DOHH2 (cell line): ENCODE data around the gene FASTKD2.

Source experiments
- H3F3A ChIP-seq: fragments of 200-600 bp; sonication (generic), shearing (Covaris generic); 2 replicates; pipeline ENCODE4 v1.6.0; 2016; ENCODE audit warnings: antibody characterized with exemption, mild to moderate bottlenecking; ENCODE audit not compliant: control insufficient read depth, insufficient read depth
- H3K27ac ChIP-seq: fragments of 200-600 bp; sonication (generic); 2 replicates; pipeline ENCODE4 v1.5.1; 2014; ENCODE audit warnings: low read depth, mild to moderate bottlenecking, low read length, moderate library complexity
- H3K27me3 ChIP-seq: fragments of 200-600 bp; sonication (generic); 2 replicates; pipeline ENCODE4 v1.6.1; 2014; ENCODE audit warnings: mild to moderate bottlenecking, low read length, mixed read lengths; ENCODE audit not compliant: control insufficient read depth
- H3K36me3 ChIP-seq: fragments of 200-600 bp; sonication (generic); 2 replicates; pipeline ENCODE4 v1.6.1; 2014; ENCODE audit warnings: mild to moderate bottlenecking, low read length, moderate library complexity, mixed read lengths; ENCODE audit not compliant: control insufficient read depth
- H3K4me1 ChIP-seq: fragments of 200-600 bp; sonication (generic); 2 replicates; pipeline ENCODE4 v1.6.1; 2014; ENCODE audit warnings: mild to moderate bottlenecking, low read length, mixed read lengths; ENCODE audit not compliant: control insufficient read depth
- H3K4me2 ChIP-seq: fragments of 200-600 bp; sonication (generic); 2 replicates; pipeline ENCODE4 v1.6.0; 2014; ENCODE audit warnings: mild to moderate bottlenecking, low read length, moderate library complexity
- H3K4me3 ChIP-seq: fragments of 200-600 bp; sonication (generic); 2 replicates; pipeline ENCODE4 v1.5.1; 2014; ENCODE audit warnings: mild to moderate bottlenecking, low read length, mixed read lengths
- H3K79me2 ChIP-seq: fragments of 200-600 bp; sonication (generic); 2 replicates; pipeline ENCODE4 v1.6.1; 2014; ENCODE audit warnings: mild to moderate bottlenecking, low read length, mixed read lengths; ENCODE audit not compliant: control insufficient read depth
- H3K9me2 ChIP-seq: fragments of 200-600 bp; sonication (generic); replicated peaks from 2 replicates; pipeline ENCODE4 v1.6.1; 2014; ENCODE audit warnings: mild to moderate bottlenecking, low read length, mixed read lengths; ENCODE audit not compliant: control insufficient read depth
- H3K9me3 ChIP-seq: fragments of 200-600 bp; sonication (generic); 2 replicates; pipeline ENCODE4 v1.6.1; 2014; ENCODE audit warnings: antibody characterized with exemption, low read length, mixed read lengths; ENCODE audit not compliant: control insufficient read depth, insufficient read depth
- H4K20me1 ChIP-seq: fragments of 200-600 bp; sonication (generic); 2 replicates; pipeline ENCODE4 v1.6.0; 2014; ENCODE audit warnings: low read depth, mild to moderate bottlenecking, antibody characterized with exemption, low read length, moderate library complexity; ENCODE audit not compliant: control insufficient read depth, insufficient read depth
- CTCF ChIP-seq: fragments of 200-600 bp; sonication (generic); IDR thresholded peaks from one replicate; pipeline ENCODE4 v1.5.1; 2014; ENCODE audit warnings: antibody characterized with exemption, mild to moderate bottlenecking, low read depth, low read length; ENCODE audit not compliant: poor library complexity, severe bottlenecking
- EZH2phosphoT487 ChIP-seq: fragments of 200-600 bp; sonication (generic); IDR thresholded peaks from 2 replicates; pipeline ENCODE4 v1.6.1; 2017; ENCODE audit warnings: borderline replicate concordance, mild to moderate bottlenecking, antibody characterized with exemption, low read length, moderate library complexity, mixed read lengths

Gene FASTKD2

GRCh38 chr2:206801418-206802189 lies 36.2 kb downstream of the FASTKD2 start:
- 0 out of 2 replicates have a peak, but pooled peaks cover 3% of the 10 kb centered on the region for H3K4me1 ChIP-seq
- H3K27me3 ChIP-seq = no peaks in the 10 kb centered on the region
- no peak overlapping the region for H3K4me2 ChIP-seq
- no peak overlapping the region for H3K4me3 ChIP-seq
- H3K9me3 ChIP-seq = no peaks in the 10 kb centered on the region
- no peak overlapping the region for H3K27ac ChIP-seq
- H3F3A ChIP-seq = no peaks in the 10 kb centered on the region
- H3K79me2 ChIP-seq = no peaks in the 10 kb centered on the region
- TF ChIP-seq EZH2phosphoT487 = no peak
- no peaks in the 10 kb centered on the region for H3K36me3 ChIP-seq
- H4K20me1 ChIP-seq = no peaks in the 10 kb centered on the region
- H3K9me2 ChIP-seq = no peaks in the 10 kb centered on the region

- Histone ChIP-seq H4K20me1 (no peaks in the 10 kb centered on the region), H3F3A (no peaks in the 10 kb centered on the region), H3K4me2 (no peak overlapping the region), H3K4me1 (0 out of 2 replicates have a peak, but pooled peaks cover 3% of the 10 kb centered on the region), H3K4me3 (no peak overlapping the region), H3K9me3 (no peaks in the 10 kb centered on the region), H3K36me3 (no peaks in the 10 kb centered on the region), H3K27me3 (no peaks in the 10 kb centered on the region), H3K79me2 (no peaks in the 10 kb centered on the region), H3K9me2 (no peaks in the 10 kb centered on the region), H3K27ac (no peak overlapping the region)
- TF ChIP-seq CTCF (no peak), EZH2phosphoT487 (no peak)
These were observed 37.5 kb downstream of the FASTKD2 start for GRCh38 chr2:206802654-206803514.

GRCh38 chr2:206804326-206804725 lies 38.9 kb downstream of the FASTKD2 start:
- TF ChIP-seq EZH2phosphoT487 (no peak), CTCF (no peak)
- Histone ChIP-seq H3K9me3 (no peaks in the 10 kb centered on the region), H3K4me1 (0 out of 2 replicates have a peak, but pooled peaks cover 3% of the 10 kb centered on the region), H3K9me2 (no peaks in the 10 kb centered on the region), H3K27ac (no peak overlapping the region), H3F3A (no peaks in the 10 kb centered on the region), H3K79me2 (no peaks in the 10 kb centered on the region), H3K27me3 (no peaks in the 10 kb centered on the region), H3K4me2 (no peak overlapping the region), H3K36me3 (no peaks in the 10 kb centered on the region), H3K4me3 (no peak overlapping the region), H4K20me1 (no peaks in the 10 kb centered on the region)
